Measurements from ENCODE around the gene COPZ2.
"Not testable (repeated sequence)": the region's sequence is repeated elsewhere in the genome, so short reads cannot be mapped to it uniquely, and the experiment has no call there.

The COPZ2 gene

GRCh38 chr17:48004983-48005382, 32.6 kb downstream of the COPZ2 start:
- DNase-seq (ENCODE audit: low spot score): no peak

- no peak for DNase-seq (ENCODE audit: low spot score)
Observed at GRCh38 chr17:48003417-48004151, 34.0 kb downstream of the COPZ2 start.

- no peak for DNase-seq (ENCODE audit: low spot score)
Observed at GRCh38 chr17:48002916-48003416, 34.6 kb downstream of the COPZ2 start.

- no peak for DNase-seq (ENCODE audit: low spot score)
Observed at GRCh38 chr17:48002266-48002915, 35.2 kb downstream of the COPZ2 start.

- DNase-seq (ENCODE audit: low spot score): not testable (repeated sequence)
Observed at GRCh38 chr17:48001657-48002056, 35.9 kb downstream of the COPZ2 start.

- DNase-seq (ENCODE audit: low spot score): no peak
Observed at GRCh38 chr17:48001197-48001596, 36.4 kb downstream of the COPZ2 start.

GRCh38 chr17:47999582-47999981, 38.0 kb downstream of the COPZ2 start:
- no peak for DNase-seq (ENCODE audit: low spot score)

GRCh38 chr17:47998044-47998443, 39.6 kb downstream of the COPZ2 start:
- no peak for DNase-seq (ENCODE audit: low spot score)

- no peak for DNase-seq (ENCODE audit: low spot score)
Observed at GRCh38 chr17:47997586-47997985, 40.0 kb downstream of the COPZ2 start.

- DNase-seq (ENCODE audit: low spot score): no peak
Observed at GRCh38 chr17:47996201-47996600, 41.4 kb downstream of the COPZ2 start.

- no peak for DNase-seq (ENCODE audit: low spot score)
Observed at GRCh38 chr17:47995241-47995935, 42.2 kb downstream of the COPZ2 start.

- no peak for DNase-seq (ENCODE audit: low spot score)
Observed at GRCh38 chr17:47994724-47995123, 42.9 kb downstream of the COPZ2 start.

- DNase-seq (ENCODE audit: low spot score): no peak
Observed at GRCh38 chr17:47993964-47994363, 43.6 kb downstream of the COPZ2 start.

- DNase-seq (ENCODE audit: low spot score): no peak
Observed at GRCh38 chr17:47993031-47993564, 44.5 kb downstream of the COPZ2 start.

GRCh38 chr17:47992216-47992615, 45.4 kb downstream of the COPZ2 start:
- no peak for DNase-seq (ENCODE audit: low spot score)

- no peak for DNase-seq (ENCODE audit: low spot score)
Observed at GRCh38 chr17:47990962-47991731, 46.5 kb downstream of the COPZ2 start.

- DNase-seq (ENCODE audit: low spot score): no peak
Observed at GRCh38 chr17:47989700-47990099, 47.9 kb downstream of the COPZ2 start.

GRCh38 chr17:47989159-47989558, 48.4 kb downstream of the COPZ2 start:
- no peak for DNase-seq (ENCODE audit: low spot score)

- not testable (repeated sequence) for DNase-seq (ENCODE audit: low spot score)
Observed at GRCh38 chr17:47988445-47988844, 49.2 kb downstream of the COPZ2 start.

- no peak for DNase-seq (ENCODE audit: low spot score)
Observed at GRCh38 chr17:47987240-47987835, 50.3 kb downstream of the COPZ2 start.

GRCh38 chr17:47986520-47986919, 51.1 kb downstream of the COPZ2 start:
- DNase-seq (ENCODE audit: low spot score): no peak
